GM13976 (cell line): ENCODE measurements around the gene ARMH3.
"Not testable (repeated sequence)": the region's sequence is repeated elsewhere in the genome, so short reads cannot be mapped to it uniquely, and the experiment has no call there.

Experiments used
- DNase-seq: peaks from one replicate; pipeline ENCODE4 v3.0.0; 2012; ENCODE audit warnings: low spot score
- in situ Hi-C: fragments of 300-500 bp; cut with MboI; formaldehyde crosslinking; loops from one replicate; pipeline ENCODE4 v1.12.0; 2022; ENCODE audit warnings: low sequenced_read_pairs, mixed read lengths, inconsistent platforms; ENCODE audit not compliant: unreplicated experiment
- TF ChIP-seq, protein P1 (sequence below): IDR thresholded peaks from 2 replicates; pipeline ENCODE4 v1.5.1; 2012; ENCODE audit warnings: borderline replicate concordance, mild to moderate bottlenecking; ENCODE audit not compliant: insufficient read depth; ENCODE audit errors: extremely low read depth, missing control alignments, control extremely low read depth

Gene ARMH3

DNA sequence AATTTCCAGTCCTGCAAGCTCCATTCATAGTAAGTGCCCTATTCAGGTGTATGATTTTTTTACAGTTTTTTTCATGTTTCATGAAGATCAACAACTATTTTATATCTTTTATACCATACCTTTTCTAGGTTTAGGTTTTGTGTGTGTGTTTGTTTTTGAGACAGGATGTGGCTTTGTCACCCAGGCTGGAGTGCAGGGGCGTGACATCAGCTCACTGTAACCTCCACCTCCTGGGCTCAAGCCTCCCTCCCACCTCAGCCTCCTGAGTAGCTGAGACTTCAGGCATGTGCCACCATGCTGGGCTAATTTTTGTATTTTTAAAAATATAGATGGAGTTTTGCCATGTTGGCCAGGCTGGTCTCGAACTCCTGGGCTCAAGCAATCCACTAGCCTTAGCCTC, 35.0 kb downstream of the ARMH3 start:
- DNase-seq, result no peak
- in situ Hi-C loops, result no loop called here
- TF ChIP-seq, protein P1, sequence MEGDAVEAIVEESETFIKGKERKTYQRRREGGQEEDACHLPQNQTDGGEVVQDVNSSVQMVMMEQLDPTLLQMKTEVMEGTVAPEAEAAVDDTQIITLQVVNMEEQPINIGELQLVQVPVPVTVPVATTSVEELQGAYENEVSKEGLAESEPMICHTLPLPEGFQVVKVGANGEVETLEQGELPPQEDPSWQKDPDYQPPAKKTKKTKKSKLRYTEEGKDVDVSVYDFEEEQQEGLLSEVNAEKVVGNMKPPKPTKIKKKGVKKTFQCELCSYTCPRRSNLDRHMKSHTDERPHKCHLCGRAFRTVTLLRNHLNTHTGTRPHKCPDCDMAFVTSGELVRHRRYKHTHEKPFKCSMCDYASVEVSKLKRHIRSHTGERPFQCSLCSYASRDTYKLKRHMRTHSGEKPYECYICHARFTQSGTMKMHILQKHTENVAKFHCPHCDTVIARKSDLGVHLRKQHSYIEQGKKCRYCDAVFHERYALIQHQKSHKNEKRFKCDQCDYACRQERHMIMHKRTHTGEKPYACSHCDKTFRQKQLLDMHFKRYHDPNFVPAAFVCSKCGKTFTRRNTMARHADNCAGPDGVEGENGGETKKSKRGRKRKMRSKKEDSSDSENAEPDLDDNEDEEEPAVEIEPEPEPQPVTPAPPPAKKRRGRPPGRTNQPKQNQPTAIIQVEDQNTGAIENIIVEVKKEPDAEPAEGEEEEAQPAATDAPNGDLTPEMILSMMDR, result no peak

DNA sequence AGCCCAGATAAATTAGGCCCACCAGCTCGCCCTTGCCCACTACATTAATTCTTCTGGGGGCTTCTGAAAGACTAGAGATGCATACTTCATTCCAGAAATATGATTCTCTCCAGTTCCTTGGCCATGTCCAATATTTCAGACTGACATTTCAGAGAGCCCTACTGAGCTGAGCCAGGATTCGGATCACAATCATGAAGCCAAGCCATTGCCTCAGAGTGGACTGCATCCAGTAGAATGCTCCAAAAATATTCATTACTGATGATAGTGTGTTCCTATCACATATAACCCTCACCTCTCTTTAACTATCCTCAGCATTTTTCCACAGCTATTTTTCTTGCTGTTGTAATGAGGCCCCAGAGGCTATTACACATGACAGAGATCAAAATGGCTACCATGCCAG, 38.7 kb downstream of the ARMH3 start:
- in situ Hi-C loops, result no loop called here
- TF ChIP-seq, protein P1, result no peak
- no peak for DNase-seq

DNA sequence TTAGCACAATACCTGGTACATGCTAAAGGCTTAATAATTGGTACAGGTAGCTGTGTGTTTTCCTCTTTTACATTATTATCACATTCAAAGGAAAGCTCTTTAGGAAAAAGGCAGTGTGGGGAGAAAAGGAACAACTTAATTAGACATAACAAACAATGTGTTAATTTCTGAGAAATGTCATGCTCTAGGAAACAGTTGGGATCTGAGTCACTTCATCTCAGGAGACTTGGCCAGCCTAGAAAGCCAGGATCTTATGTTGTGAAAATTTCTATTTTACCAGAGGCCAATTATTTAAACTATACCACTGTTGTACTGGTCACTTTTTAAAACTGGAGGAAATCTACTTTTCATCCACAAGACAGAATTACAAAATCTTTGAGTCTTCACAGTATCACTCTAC, 39.6 kb downstream of the ARMH3 start:
- DNase-seq, result no peak
- in situ Hi-C loops, result no loop called here
- TF ChIP-seq, protein P1, result no peak

DNA sequence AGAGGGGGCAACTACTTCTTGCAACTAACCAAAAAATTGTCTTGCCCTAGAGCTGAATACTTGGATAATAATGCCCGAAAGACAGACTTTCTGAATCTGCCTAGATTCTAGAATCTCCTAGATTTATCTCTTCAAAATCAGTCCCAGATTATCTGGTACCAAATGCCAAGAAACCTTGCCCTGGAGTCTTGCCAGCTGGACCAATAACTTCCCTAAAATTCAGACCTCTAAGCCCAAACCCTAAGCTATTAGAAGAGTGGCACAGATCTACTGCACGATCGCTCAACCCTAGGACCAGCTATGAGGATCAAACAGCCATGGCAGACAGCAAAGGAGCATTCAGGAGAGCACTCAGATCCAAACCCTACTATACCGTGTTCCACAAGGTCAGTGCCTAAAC, 45.0 kb downstream of the ARMH3 start:
- no peak for DNase-seq
- in situ Hi-C loops, result no loop called here
- TF ChIP-seq, protein P1, result no peak

DNA sequence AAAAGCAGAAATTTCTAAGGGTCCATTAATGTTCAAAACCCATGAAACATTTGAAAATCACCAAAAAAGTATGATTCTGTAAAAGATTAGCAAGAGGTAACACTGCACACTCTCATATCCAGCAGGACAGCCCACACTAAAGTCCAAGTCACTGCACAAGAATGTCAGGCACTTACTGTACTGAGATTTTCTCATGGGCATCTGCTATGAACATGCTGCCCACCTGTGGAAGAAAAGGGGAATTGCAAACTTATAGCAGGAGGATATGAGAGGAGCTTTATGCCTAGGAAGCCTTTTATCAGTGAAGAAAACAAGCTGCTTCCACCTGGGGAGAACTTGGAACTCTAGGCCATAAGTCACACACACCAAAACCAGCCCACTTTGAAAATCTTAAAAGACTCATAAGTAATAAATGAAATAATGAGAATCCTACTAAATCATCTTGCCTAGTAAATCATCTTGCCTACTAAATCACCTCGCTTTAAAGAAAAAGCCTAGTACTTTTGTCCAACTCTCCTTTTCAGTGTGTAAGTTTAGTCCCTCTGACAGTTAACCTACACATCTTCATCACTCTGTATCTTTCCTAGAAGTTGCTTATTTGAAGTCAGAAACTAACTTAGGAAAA, 46.1 kb downstream of the ARMH3 start:
- DNase-seq, result peak; percentile 75
- TF ChIP-seq, protein P1, result peak; percentile 92
- in situ Hi-C loops, result loop anchor here (5.0 kb wide), 1 partner anchor 173 kb away; no protein-coding TSS in a partner anchor

DNA sequence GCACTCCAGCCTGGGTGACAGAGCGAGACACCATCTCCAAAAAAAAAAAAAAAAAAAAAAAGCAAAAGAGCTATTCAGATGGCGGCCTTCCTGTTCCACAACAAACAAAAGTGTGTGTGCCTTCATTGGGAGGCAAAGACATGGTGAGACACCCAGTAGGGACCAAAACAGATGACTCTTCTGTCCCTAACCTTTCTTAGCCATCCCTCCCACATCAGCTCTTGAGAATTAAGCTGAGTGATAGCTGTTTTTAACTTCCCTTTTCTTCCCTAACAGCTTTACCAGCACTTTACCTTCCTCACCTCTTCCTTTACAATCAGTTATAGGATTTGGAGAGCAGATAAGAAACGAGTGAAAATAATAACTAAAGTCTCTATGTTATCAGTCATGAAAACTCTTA, 48.2 kb downstream of the ARMH3 start:
- peak; percentile 27 for DNase-seq
- TF ChIP-seq, protein P1, result no peak
- in situ Hi-C loops, result loop anchor here (5.0 kb wide), 1 partner anchor 170 kb away; no protein-coding TSS in a partner anchor

DNA sequence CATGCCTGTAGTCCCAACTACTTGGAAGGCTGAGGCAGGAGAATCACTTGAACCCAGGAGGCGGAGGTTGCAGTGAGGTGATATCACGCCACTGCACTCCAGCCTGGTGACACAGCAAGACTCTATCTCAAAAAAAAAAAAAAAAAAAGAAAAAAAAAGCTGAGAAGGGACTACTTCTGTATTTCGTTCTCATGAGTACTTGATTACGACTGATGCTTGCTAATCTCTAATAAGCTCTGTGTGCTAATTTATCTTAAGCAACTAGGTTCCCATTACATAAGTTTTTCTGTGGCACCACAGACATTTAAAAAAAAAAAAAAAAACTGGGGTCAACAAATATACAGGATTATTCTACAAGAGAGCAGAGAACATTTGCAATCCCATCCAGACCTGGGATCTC, 48.9 kb downstream of the ARMH3 start:
- in situ Hi-C loops, result loop anchor here (5.0 kb wide), 1 partner anchor 170 kb away; no protein-coding TSS in a partner anchor
- not testable (repeated sequence) for DNase-seq
